ENCODE measurements around the gene SMCHD1. TPM values are rescaled to one million over a fixed set of nuclear protein-coding genes. Genes with fewer than 3 reads are reported as not detected.
A peak's percentile ranks its signal among the peaks of the same experiment; 100 is the strongest.

The SMCHD1 gene
- total and polyA plus RNA-seq, 2 donors (not counting 1 experiment from before 2014, with no cell fraction given), result 54.2 to 380 TPM

DNA sequence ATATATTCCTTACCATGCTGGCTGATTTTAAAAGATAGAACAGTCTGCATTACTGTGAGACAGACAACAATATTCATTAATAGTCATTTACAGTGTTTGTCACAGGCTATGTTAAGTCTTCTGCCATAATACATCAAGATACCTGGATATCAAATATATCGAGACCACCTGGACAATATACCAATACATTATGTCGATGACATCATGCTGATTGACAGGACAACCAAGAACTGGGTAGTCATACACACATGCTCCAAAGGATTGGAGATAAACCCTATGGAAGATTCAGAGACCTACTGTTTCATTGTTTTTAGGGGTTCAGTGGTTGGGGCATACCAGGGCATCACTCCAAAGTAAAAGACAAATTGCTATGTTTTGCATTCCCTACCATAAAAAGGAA lies 26.5 kb upstream of the SMCHD1 start:
- Mint-ChIP-seq H3K4me3 (no peak overlapping the region), H3K27ac (no peak overlapping the region), H3K27me3 (no peaks in the 10 kb centered on the region), H3K4me1 (peaks cover 31% of the 10 kb centered on the region), H3K9me3 (ENCODE audit: insufficient read depth) (peaks cover 3% of the 10 kb centered on the region)
- peaks cover 0 to 11% (median 2%) of the 10 kb centered on the region in 3 donors for H3K9me3 ChIP-seq (ENCODE audit: control extremely low read depth in 1 of 3, control insufficient read depth in 2 of 3, insufficient read depth in 1 of 3, low read length in 2 of 3)
- H3K9ac ChIP-seq (ENCODE audit: low read length), result no peak overlapping the region
- H3K4me2 ChIP-seq (replicated peaks; ENCODE audit: low read depth, low read length, poor library complexity, severe bottlenecking), result no peak overlapping the region
- CTCF ChIA-PET, result interaction anchor here (1.0 kb wide), 1 partner anchor 660 kb away, joined by 5 read pairs; no protein-coding TSS in a partner anchor
- 100% methylated on average over 2 of the region's 2 CpGs for WGBS (ENCODE audit: insufficient coverage)
- no peaks in the 10 kb centered on the region for H3K36me3 ChIP-seq (replicated peaks in 1 of 2; ENCODE audit: control extremely low read depth in 1 of 2, control insufficient read depth in 1 of 2, extremely low read depth in 1 of 2, insufficient read depth in 2 of 2, low read length in 1 of 2)
- H3K27ac ChIP-seq (ENCODE audit: low read length in 2 of 2), result no peak overlapping the region
- TF ChIP-seq, protein P1, sequence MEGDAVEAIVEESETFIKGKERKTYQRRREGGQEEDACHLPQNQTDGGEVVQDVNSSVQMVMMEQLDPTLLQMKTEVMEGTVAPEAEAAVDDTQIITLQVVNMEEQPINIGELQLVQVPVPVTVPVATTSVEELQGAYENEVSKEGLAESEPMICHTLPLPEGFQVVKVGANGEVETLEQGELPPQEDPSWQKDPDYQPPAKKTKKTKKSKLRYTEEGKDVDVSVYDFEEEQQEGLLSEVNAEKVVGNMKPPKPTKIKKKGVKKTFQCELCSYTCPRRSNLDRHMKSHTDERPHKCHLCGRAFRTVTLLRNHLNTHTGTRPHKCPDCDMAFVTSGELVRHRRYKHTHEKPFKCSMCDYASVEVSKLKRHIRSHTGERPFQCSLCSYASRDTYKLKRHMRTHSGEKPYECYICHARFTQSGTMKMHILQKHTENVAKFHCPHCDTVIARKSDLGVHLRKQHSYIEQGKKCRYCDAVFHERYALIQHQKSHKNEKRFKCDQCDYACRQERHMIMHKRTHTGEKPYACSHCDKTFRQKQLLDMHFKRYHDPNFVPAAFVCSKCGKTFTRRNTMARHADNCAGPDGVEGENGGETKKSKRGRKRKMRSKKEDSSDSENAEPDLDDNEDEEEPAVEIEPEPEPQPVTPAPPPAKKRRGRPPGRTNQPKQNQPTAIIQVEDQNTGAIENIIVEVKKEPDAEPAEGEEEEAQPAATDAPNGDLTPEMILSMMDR (IDR thresholded peaks at IDR 0.05), result no peak
- no peak for TF ChIP-seq EZH2 (IDR thresholded peaks at IDR 0.05; ENCODE audit: borderline replicate concordance, insufficient read depth, low read depth, low read length, poor library complexity, severe bottlenecking)
- intact Hi-C loops (cut with micrococcal nuclease), result no loop called here
- H3K79me2 ChIP-seq (ENCODE audit: control insufficient read depth, insufficient read depth, low read length), result no peaks in the 10 kb centered on the region
- DNase-seq (no peak), ATAC-seq (ENCODE audit: low read depth) (no peak)
- no peaks in the 10 kb centered on the region for H3K27me3 ChIP-seq (replicated peaks in 1 of 4; ENCODE audit: control extremely low read depth in 1 of 4, control insufficient read depth in 3 of 4, insufficient read depth in 4 of 4, low read length in 3 of 4)
- no peak overlapping the region for H3K4me3 ChIP-seq (ENCODE audit: control extremely low read depth in 1 of 5, extremely low read depth in 1 of 5, insufficient read depth in 1 of 5, low read depth in 2 of 5, low read length in 4 of 5)
- no peak overlapping the region for H2AFZ ChIP-seq (ENCODE audit: insufficient read depth, low read depth, low read length, poor library complexity, severe bottlenecking)
- peaks cover under 1 to 15% of the 10 kb centered on the region in 2 donors for H3K4me1 ChIP-seq (ENCODE audit: control insufficient read depth in 2 of 2, insufficient read depth in 2 of 2, low read length in 2 of 2)
- no peaks in the 10 kb centered on the region for H4K20me1 ChIP-seq (ENCODE audit: control insufficient read depth, insufficient read depth, low read length, poor library complexity, severe bottlenecking)
- POLR2A ChIA-PET, result no interaction called here

- no peaks in the 10 kb centered on the region for H3K27me3 Mint-ChIP-seq
- H3K27me3 ChIP-seq (replicated peaks in 1 of 4; ENCODE audit: control extremely low read depth in 1 of 4, control insufficient read depth in 3 of 4, insufficient read depth in 4 of 4, low read length in 3 of 4), result no peaks in the 10 kb centered on the region
- no peak overlapping the region for H2AFZ ChIP-seq (ENCODE audit: insufficient read depth, low read depth, low read length, poor library complexity, severe bottlenecking)
- peaks cover 4% of the 10 kb centered on the region for H3K79me2 ChIP-seq (ENCODE audit: control insufficient read depth, insufficient read depth, low read length)
- TF ChIP-seq EZH2 (IDR thresholded peaks at IDR 0.05; ENCODE audit: borderline replicate concordance, insufficient read depth, low read depth, low read length, poor library complexity, severe bottlenecking), result no peak
- TF ChIP-seq, protein P1 (IDR thresholded peaks at IDR 0.05), result no peak
- no peaks in the 10 kb centered on the region for H3K36me3 ChIP-seq (replicated peaks in 1 of 2; ENCODE audit: control extremely low read depth in 1 of 2, control insufficient read depth in 1 of 2, extremely low read depth in 1 of 2, insufficient read depth in 2 of 2, low read length in 1 of 2)
- H4K20me1 ChIP-seq (ENCODE audit: control insufficient read depth, insufficient read depth, low read length, poor library complexity, severe bottlenecking), result no peaks in the 10 kb centered on the region
- H3K4me3 ChIP-seq (ENCODE audit: control extremely low read depth in 1 of 5, extremely low read depth in 1 of 5, insufficient read depth in 1 of 5, low read depth in 2 of 5, low read length in 4 of 5), result no peak overlapping the region
- peak overlapping the region; percentile 92 for H3K4me2 ChIP-seq (replicated peaks; ENCODE audit: low read depth, low read length, poor library complexity, severe bottlenecking)
- ChIA-PET CTCF (interaction anchor here (2.0 to 8.1 kb wide), 3 partner anchors 22 to 65 kb away, joined by 25 to 88 read pairs (median 32); partner anchors contain the start of genes METTL4, NDC80 and SMCHD1), POLR2A (interaction anchor here (1.1 to 3.9 kb wide), 5 partner anchors 22 to 626 kb away, joined by 3 to 166 read pairs (median 39); partner anchors contain the start of genes METTL4, NDC80 and SMCHD1)
- H3K9ac ChIP-seq (ENCODE audit: low read length), result no peak overlapping the region
- peaks cover 5% of the 10 kb centered on the region for H3K9me3 Mint-ChIP-seq (ENCODE audit: insufficient read depth)
- intact Hi-C loops (cut with micrococcal nuclease), result loop anchor here (5.0 kb wide), 1 partner anchor 612 kb away; the partner anchor contains the start of gene MYL12A
- peak overlapping the region; percentile 58 for H3K4me3 Mint-ChIP-seq
- peaks cover 0 to 15% (median 2%) of the 10 kb centered on the region in 3 donors for H3K9me3 ChIP-seq (ENCODE audit: control extremely low read depth in 1 of 3, control insufficient read depth in 2 of 3, insufficient read depth in 1 of 3, low read length in 2 of 3)
- ATAC-seq (ENCODE audit: low read depth) (no peak), DNase-seq (no peak)
- peaks cover 61 to 73% of the 10 kb centered on the region in 2 donors for H3K4me1 ChIP-seq (ENCODE audit: control insufficient read depth in 2 of 2, insufficient read depth in 2 of 2, low read length in 2 of 2)
- peaks cover 80% of the 10 kb centered on the region for H3K4me1 Mint-ChIP-seq
- H3K27ac Mint-ChIP-seq, result peak overlapping the region; percentile 99
- peak overlapping the region; percentile 96 to 99 for H3K27ac ChIP-seq (ENCODE audit: low read length in 2 of 2)
- WGBS (ENCODE audit: insufficient coverage), result no CpG with 5 or more reads among the region's 1 CpG
These were observed 19.9 kb upstream of the SMCHD1 start for GRCh38 chr18:2635586-2635985.
